Stimulated activated CD4-positive, alpha-beta T cell treated with anti-CD3 and anti-CD28 coated beads, Interleukin-15, amount 100 ng/mL, for 48 hours (primary cell): Measurements from ENCODE around the gene SPAST.
A peak's percentile ranks its signal among the peaks of the same experiment; 100 is the strongest.
"Not testable (repeated sequence)": the region's sequence is repeated elsewhere in the genome, so short reads cannot be mapped to it uniquely, and the experiment has no call there.

Experiments used
- DNase-seq, 2 donors: peaks; one replicate each; pipeline ENCODE4 v3.0.0-alpha.2; 2020; ENCODE audit warnings: low read depth in 2 of 2

Gene SPAST, protein sequence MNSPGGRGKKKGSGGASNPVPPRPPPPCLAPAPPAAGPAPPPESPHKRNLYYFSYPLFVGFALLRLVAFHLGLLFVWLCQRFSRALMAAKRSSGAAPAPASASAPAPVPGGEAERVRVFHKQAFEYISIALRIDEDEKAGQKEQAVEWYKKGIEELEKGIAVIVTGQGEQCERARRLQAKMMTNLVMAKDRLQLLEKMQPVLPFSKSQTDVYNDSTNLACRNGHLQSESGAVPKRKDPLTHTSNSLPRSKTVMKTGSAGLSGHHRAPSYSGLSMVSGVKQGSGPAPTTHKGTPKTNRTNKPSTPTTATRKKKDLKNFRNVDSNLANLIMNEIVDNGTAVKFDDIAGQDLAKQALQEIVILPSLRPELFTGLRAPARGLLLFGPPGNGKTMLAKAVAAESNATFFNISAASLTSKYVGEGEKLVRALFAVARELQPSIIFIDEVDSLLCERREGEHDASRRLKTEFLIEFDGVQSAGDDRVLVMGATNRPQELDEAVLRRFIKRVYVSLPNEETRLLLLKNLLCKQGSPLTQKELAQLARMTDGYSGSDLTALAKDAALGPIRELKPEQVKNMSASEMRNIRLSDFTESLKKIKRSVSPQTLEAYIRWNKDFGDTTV

DNA sequence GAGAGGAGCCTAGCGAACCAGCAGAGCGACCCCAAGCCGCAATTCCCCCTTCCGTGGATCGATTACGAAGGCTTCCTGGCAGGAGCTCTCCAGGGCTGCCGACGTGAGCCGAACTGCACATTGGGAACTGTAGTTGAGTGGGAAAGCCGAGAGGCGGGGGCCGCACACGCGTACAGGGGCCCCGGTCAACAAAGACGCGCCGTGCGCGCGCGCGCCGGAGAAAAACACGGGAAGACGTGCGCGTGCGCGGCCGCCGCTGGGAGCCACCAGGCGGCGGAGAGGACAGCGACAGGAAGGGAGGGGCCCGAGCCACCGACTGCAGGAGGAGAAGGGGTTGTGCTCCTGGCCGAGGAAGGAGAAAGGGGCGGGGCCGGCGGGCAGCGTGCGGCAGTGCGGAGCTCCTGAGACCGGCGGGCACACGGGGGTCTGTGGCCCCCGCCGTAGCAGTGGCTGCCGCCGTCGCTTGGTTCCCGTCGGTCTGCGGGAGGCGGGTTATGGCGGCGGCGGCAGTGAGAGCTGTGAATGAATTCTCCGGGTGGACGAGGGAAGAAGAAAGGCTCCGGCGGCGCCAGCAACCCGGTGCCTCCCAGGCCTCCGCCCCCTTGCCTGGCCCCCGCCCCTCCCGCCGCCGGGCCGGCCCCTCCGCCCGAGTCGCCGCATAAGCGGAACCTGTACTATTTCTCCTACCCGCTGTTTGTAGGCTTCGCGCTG is at the start of gene SPAST:
SPAST (plus strand) TSS at position 247 of the 711 bp plus-strand sequence; CDS start at position 523, 276 bp downstream.
- DNase-seq = peak; percentile 95 to 96

DNA sequence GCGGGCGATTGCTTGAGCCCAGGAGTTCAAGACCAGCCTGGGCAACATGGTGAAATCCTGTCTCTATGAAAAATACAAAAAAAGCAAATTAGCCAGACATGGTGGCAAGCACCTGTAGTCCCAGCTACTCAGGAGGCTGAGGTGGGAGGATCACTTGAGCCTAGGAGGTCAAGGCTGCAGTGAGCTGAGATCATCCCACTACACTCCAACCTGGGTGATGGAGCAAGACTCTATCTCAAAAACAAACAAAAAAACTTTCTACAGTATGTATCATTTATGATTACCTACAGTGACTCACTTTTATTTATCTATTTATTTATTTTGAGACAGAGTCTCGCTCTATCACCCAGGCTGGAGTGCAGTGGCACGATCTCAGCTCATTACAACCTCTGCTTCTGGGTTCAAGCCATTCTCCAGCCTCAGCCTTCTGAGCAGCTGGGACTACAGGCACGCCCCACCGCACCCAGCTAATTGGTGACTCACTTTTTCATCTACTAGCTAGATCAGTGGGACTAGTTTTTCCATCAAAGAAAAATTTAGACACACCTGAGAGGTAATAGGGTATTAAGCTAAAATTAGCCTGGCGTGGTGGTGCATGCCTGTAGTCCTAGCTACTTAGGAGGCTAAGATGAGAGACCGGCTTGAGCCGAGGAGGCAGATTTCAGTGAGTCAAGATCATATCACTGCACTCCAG is 44.4 kb upstream of the SPAST start:
- DNase-seq = not testable (repeated sequence)

DNA sequence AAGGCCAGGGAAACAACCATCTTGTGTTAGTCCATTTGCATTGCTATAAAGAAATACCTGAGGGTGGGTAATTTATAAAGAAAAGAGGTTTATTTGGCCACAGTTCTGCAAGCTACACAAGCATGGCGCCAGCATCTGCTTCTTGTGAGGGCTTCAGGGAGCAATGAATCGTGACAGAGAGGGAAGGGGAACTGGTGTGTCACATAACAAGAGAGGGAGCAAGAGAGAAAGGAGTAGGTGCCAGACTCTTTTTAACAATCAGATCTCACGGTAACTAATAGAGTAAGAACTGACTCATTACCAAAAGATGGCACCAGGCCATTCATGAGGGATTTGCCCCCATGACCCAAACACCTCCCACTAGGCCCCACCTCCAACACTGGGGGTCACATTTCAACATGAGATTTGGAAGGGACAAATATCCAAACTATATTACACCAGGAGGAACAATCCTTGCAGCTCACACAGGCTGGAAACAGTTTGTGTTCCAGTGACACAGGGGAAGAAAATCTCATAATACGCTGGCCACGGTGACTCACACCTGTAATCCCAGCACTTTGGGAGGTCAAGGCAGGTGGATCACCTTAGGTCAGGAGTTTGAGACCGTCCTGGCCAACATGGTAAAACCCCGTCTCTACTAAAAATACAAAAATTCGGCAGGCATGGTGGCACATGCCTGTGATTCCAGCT is 29.0 kb upstream of the SPAST start:
- not testable (repeated sequence) for DNase-seq

DNA sequence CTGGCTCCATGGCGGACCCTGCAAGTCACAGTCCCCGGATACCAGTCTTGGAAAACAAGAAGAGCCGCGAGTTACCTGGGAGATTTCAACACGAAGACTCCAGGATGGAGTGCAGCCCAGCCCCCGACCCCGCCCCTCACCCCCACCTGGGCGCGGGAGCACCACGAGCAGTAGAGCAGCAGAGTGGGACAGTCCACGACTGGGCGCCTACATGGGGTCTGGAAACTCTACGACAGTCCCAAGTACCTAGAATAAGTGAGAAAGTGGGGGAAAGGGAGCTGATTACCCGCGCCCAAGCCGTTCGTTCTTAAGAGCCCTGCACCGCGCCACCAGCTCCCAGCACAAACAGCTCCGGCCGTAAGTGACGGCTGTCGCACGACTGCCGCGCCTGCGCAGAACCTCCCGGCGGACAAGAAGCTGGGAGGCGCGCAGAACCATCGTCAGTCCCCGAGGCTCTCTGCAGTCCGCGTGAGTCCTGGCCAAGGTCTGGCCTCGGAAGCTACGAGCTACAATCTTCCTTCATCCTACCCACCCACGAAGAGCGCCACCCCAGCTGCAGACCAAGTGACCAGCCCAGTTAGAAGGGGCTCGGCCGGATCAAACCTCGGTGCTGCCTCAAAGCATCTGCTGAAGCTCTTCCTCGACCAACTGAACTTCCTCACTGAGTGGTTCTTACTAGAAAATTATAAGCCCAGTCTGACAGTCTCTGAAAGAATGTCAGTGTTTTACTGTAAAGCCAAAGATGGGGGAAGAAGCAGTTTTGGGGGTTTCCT is 23.7 kb upstream of the SPAST start, which contains the start of gene DPY30:
DPY30 (minus strand) TSS at position 359 of the 773 bp plus-strand sequence; CDS start at position 10, 349 bp downstream.
- DNase-seq = peak; percentile 82 to 84

DNA sequence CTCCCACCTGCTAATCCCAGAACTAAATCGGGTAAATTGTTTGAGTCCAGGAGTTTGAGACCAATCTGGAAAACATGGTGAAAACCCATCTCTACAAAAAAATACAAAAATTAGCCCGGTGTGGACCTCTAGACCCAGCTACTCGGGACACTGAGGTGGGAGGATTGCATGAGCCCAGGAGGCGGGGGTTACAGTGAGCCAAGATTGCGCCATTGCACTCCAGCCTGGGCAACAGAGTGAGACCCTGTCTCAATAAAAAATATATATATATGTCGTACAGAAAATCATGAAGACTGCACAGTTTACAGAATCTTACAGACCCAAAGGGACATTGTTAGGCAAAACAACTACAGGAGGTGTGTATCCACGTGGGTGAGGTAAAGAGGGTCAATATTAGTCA is 19.8 kb upstream of the SPAST start:
- no peak for DNase-seq

DNA sequence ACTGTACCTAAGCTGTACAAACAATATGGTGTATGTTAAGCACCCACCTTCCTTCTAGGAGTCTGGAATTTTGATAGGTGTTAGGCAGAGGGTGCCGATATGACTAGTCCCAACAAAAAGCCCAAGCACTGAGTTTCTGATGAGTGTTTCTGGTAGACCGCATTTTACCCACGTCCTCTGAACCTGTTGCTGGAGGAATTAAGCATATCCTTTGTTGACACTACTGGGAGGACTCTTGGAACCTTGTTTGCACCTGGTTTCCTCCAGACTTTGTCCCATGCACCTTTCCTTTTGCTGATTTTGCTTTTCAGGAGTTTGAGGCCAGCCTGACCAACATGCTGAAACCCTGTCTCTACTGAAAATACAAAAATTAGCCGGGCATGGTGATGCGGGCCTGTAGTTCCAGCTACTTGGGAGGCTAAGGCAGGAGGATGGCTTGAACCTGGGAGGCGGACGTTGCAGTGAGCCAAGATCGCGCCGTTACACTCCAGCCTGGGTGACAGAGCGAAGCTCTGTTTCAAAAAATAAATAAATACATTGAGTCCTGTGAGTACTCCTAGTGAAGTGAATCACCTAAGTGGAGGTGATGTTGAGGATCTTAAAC is 11.4 kb upstream of the SPAST start:
- DNase-seq = no peak

DNA sequence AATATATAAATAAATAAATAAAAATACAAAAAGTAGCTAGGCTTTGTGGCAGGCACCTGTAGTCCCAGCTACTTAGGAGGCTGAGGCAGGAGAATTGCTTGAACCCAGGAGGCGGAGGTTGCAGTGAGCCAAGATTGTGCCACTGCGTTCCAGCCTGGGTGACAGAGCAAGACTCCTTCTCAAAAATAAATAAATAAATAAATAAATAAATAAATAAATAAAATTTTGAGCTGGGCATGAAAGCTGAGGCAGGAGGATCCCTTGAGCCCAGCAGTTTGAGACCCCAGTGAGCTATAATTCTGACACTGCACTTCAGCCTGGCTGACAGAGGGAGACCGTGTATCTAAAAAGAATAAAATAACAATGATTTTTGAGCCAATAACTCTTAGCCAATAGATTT is 8.8 kb upstream of the SPAST start:
- not testable (repeated sequence) for DNase-seq

DNA sequence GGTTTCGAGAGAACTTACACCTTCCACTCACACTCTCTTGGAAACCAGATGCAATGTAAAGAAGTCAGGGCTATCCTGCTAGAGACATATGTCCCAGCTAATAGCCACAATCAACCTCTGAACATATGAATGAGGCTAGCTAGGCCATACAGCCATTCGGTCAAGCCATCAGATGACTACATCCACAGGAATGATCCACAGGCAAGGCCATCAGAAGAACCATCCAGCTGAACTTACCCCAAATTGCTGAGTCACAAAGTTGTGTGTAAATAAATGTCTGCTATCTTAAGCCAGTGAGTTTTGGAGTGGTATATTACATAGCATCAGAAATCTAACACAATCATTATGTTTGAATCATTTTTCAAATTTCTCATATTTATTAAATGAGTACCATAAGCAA is 5.2 kb upstream of the SPAST start:
- no peak for DNase-seq

DNA sequence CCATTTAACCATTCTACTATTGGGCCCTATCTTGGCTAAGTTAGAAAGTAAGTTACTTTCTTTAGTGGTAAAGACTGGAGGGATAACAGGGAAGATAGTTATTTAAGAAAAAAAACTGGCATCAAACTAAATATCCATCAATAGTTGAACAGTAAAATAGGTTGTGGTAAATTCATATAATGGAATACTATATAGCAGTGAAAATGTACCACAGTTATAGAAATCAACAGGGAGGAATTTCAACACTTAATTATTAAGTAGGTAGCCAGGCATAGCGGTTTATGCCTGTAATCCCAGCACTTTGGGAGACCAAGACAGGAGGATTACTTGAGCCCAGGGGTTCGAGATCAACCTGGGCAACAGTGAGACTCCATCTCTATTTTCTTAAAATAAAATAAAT is 3.1 kb upstream of the SPAST start:
- no peak for DNase-seq

DNA sequence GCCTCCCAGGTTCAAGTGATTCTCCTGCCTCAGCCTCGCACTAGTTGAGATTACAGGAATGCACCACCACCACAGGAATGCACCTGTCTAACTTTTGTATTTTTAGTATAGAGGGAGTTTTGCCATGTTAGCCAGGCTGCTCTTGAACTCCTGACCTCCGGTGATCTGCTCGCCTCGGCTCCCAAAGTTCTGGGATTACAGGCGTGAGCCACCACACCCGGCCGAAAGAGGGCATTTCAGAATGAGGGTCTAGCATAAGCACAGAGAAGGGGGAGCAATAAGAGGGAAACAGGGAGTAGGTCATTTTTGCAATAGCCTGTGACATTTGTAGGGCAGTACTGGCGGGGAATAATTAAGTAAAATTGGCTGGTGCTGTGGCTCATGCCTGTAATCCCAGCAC is 1.9 kb upstream of the SPAST start:
- no peak for DNase-seq

DNA sequence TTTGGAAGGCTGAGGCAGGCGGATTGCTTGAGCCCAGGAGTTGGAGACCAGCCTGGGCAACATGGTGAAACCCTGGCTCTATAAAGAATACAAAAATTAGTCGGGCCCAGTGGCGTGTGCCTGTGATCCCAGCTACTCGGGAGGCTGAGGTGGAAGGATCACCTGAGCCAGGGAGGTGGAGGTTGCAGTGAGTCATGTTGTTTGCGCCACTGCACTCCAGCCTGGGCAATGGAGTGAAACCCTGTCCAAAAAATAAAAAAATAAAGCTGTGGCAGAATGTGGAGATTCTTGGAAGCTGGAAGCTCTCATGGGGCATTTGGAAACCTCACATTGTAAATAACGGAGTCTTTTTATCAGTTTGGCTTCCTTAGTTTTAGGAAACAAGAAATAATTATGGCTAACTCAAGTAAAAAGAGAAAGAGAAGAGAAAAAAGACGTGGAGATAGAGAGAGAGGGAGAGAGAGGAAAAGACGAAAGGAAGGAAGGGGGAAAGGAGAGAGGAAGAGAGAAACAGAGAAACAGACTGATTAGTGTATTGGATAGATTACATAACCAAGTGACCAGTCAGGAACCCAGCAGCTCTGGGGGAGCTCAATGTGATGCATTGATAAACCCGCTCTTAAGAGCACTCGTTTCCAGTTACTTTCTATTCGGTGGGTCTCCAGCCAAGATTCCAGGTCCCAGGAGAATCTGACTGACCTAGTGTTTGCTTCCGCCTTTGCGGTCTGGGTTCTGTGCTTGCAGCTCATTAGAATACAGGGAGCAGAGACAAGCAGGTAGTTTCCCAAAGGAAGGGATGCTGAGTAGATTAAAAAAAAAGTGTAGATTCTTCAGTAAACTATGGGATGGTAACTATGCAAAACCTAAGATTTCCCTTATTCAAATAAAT is 1.1 kb upstream of the SPAST start:
- DNase-seq = no peak

DNA sequence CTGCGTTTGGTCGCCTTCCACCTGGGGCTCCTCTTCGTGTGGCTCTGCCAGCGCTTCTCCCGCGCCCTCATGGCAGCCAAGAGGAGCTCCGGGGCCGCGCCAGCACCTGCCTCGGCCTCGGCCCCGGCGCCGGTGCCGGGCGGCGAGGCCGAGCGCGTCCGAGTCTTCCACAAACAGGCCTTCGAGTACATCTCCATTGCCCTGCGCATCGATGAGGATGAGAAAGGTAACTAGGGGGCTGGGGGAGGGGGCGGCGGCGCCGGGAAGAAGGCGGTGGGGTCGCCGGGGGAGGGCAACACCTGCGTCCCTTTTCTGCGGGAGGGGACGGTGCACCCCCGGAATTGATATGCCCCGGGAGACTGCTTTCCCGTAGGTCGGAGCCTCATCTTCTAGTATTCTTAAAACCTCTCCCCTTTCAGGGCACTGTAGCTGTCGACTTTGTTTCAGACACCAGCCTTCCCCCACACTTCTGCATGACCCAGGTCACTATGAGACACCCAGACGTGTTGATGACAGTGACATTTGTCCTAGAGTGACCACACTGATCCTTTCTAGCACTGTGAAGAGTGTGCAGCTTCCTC is 755 bp downstream of the SPAST start:
- no peak for DNase-seq

DNA sequence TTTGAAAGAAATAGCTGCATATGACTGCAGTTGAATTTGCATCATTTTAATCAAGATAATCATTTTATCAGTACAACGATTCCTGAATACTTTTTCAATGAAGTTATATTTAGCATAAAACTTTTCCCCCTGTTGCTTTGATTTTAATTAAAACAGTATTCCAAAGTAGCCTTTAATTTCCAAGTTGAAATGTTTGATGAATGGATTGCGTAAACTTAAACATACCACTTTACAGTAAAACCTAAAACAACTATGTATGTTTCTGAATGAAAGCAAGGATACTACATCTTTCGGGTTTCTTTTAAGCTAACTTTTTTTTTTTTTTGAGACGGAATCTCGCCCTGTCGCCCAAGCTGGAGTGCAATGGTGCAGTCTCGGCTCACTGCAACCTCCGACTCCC is 1.4 kb downstream of the SPAST start:
- DNase-seq = no peak

DNA sequence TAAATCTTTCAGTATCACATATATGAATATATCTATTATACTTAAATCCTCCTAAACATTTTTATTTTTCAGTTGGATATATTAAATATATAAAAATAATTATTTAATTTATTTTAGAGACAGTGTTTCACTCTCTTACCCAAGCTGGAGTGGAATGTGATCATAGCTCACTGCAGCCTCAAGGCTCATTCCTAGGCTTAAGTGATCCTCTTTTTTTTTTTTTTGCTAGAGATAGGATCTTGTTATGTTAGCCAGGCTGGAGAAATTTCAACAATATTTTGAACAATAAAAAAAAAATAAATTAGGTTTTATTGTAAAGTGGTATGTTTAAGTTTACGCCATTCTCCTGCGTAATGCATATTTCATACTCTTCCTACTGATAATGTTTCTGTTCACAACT is 4.2 kb downstream of the SPAST start:
- no peak for DNase-seq

DNA sequence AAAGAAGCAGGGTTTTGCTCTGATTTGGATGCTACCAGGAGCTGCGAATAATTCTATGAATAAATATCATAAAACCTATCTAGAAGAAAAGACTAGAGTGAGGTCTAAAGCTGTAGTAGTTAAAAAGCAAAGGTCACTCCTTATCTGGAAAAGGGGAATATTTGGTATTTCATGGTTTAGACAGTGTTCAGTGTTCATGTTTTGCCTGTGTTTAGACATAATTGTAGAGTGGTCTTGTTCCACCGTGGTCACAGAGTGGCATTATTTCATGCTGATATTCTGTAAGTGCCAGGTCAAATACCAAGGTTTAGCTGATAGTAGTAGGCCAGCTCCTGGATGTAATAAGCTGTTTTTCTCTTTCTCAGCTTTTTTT is 10.8 kb downstream of the SPAST start:
- DNase-seq = no peak

DNA sequence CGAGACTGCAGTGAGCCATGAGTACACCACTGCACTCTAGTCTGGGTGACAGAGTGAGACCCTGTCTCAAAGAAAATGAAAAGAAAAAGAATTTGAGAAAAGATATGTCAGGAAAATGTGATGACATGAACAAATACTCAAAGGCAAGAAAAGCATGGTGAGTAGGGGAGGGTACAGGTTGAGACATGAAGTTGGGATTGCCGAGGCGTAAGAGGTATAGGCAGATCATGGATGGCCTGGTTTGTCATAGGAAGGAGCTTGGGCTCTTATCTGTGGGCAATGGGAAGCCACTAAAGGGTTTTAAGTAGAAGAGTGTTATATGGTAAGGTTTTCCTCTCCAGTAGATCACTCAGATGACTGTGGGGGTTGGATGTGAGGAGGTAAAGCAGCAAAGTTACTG is 32.3 kb downstream of the SPAST start:
- DNase-seq = no peak

DNA sequence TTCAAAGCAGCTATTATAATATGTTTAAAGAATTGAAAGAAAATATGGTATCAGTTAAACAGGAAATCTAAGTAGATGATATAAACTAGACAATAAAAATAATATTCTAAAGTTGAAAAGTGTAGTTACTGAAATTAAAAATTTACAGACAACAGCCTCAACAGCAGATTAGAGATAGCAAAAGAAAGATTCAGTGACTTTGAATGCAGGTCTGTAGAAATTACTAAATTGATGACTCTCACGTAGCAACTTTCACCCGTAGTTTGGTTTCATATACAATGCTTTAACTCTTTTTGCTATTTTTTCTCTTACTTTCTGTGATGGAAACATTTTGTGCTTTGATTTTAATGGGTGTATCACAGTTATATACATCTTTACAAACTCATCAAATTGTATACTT is 44.8 kb downstream of the SPAST start:
- no peak for DNase-seq

DNA sequence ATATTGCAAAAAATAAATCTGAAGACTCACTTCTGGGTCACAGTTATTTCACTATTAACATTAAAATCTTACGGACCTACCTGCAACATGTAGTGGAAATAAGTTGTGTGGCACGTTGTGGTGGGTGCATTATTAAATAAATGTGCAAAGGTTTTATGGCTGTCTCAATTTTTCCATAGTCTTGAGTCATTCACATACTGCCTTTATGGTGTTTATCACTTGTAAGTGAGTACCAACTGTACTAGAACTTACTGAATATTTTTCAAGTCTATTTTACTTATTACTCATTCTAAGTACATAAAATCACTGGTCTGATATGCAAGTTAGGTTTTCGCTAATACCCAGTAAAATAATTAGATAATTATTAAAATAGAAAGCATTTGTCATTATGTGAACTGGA is 54.7 kb downstream of the SPAST start:
- no peak for DNase-seq

DNA sequence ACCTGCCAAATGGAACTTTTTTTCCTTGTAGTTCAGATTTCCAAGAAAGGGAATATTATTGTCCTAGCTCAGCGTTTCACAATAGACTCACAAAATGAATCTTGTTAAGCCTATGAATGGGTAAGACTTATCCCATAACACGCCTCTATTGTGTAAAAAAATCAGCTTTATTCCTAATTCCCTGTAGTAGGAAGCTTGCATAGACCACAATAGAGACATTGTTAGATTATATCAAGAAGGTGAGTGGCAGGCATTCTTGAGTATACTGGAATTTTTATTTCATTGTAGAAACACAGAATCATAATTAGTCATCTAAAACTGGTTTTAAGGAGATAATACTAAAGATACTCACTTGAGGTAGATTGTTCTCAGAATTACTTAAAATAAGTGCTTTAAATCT is 55.8 kb downstream of the SPAST start:
- DNase-seq = no peak
